Immature natural killer cell (primary cell): ENCODE measurements around the gene OSBPL5. TPM values are rescaled to one million over a fixed set of nuclear protein-coding genes. Genes with fewer than 3 reads are reported as not detected.

Source experiments
- DNase-seq, 3 donors: peaks; one replicate each; pipeline ENCODE4 v3.0.0; 2022; ENCODE audit warnings: mixed read lengths in 1 of 3
- H3K27ac Mint-ChIP-seq, 6 donors: one replicate each; pipeline ENCODE4 v1.8.0; 2020; ENCODE audit warnings: mixed read lengths in 6 of 6, mild to moderate bottlenecking in 5 of 6, inconsistent platforms in 4 of 6, moderate library complexity in 3 of 6
- H3K27me3 Mint-ChIP-seq, 3 donors: one replicate each; pipeline ENCODE4 v1.8.0; 2020 to 2021; ENCODE audit warnings: low read depth in 3 of 3, mild to moderate bottlenecking in 3 of 3, mixed read lengths in 3 of 3, moderate library complexity in 3 of 3, inconsistent platforms in 1 of 3
- H3K36me3 Mint-ChIP-seq, 3 donors: one replicate each; pipeline ENCODE4 v1.8.0; 2020; ENCODE audit warnings: mixed read lengths in 3 of 3, inconsistent platforms in 2 of 3, mild to moderate bottlenecking in 2 of 3
- H3K4me1 Mint-ChIP-seq, 2 donors: one replicate each; pipeline ENCODE4 v1.8.0; 2020; ENCODE audit warnings: inconsistent platforms in 2 of 2, mild to moderate bottlenecking in 2 of 2, mixed read lengths in 2 of 2, moderate library complexity in 1 of 2
- H3K4me3 Mint-ChIP-seq, 5 donors: one replicate each; pipeline ENCODE4 v1.8.0; 2020; ENCODE audit warnings: mild to moderate bottlenecking in 5 of 5, mixed read lengths in 5 of 5, inconsistent platforms in 3 of 5, moderate library complexity in 3 of 5
- H3K9me3 Mint-ChIP-seq, 6 donors: one replicate each; pipeline ENCODE4 v1.8.0; 2020; ENCODE audit warnings: mild to moderate bottlenecking in 6 of 6, mixed read lengths in 6 of 6, inconsistent platforms in 4 of 6, moderate library complexity in 3 of 6
- polyA plus RNA-seq, 3 donors: library from polyadenylated mRNA; unstranded; fragments of 300-500 nt; fragmentation: Illumina TruSeq; gene quantifications; one replicate each; pipeline ENCODE4 v1.2.3, GENCODE V29; 2021

OSBPL5 gene
- polyA plus RNA-seq, 3 donors from 2014 or later = 32.8 to 98.9 (median 33.3) TPM

- no peak for DNase-seq
- Mint-ChIP-seq H3K27me3 (peaks cover 0 to 9% (median 5%) of the 10 kb centered on the region in 3 donors), H3K9me3 (peaks cover 0 to 5% (median under 1%) of the 10 kb centered on the region in 6 donors), H3K4me1 (no peaks in the 10 kb centered on the region), H3K27ac (no peak overlapping the region), H3K4me3 (no peak overlapping the region), H3K36me3 (peaks cover 0 to under 1% (median 0%) of the 10 kb centered on the region in 3 donors)
These were observed 16.8 kb upstream of the OSBPL5 start for GRCh38 chr11:3181725-3182461.

- Mint-ChIP-seq H3K4me1 (no peaks in the 10 kb centered on the region), H3K9me3 (peaks cover 2 to 12% (median 7%) of the 10 kb centered on the region in 6 donors), H3K27me3 (peaks cover 0 to 7% (median 5%) of the 10 kb centered on the region in 3 donors), H3K4me3 (no peak overlapping the region), H3K27ac (peak overlapping the region in 1 of 6 donors; percentile 6), H3K36me3 (peaks cover 0 to 5% (median 0%) of the 10 kb centered on the region in 3 donors)
- no peak for DNase-seq
These were observed 15.8 kb upstream of the OSBPL5 start for GRCh38 chr11:3180869-3181268.

GRCh38 chr11:3178349-3178748 is 13.2 kb upstream of the OSBPL5 start:
- peaks cover 0 to 9% (median 4%) of the 10 kb centered on the region in 3 donors for H3K27me3 Mint-ChIP-seq
- peaks cover 3 to 18% (median 12%) of the 10 kb centered on the region in 6 donors for H3K9me3 Mint-ChIP-seq
- H3K36me3 Mint-ChIP-seq = peaks cover 0 to 8% (median 0%) of the 10 kb centered on the region in 3 donors
- H3K27ac Mint-ChIP-seq = peak overlapping the region in 1 of 6 donors; percentile 5
- no peak for DNase-seq
- H3K4me1 Mint-ChIP-seq = no peaks in the 10 kb centered on the region
- H3K4me3 Mint-ChIP-seq = no peak overlapping the region

- Mint-ChIP-seq H3K4me1 (no peaks in the 10 kb centered on the region), H3K36me3 (peaks cover 0 to 8% (median 0%) of the 10 kb centered on the region in 3 donors)
These were observed 12.8 kb upstream of the OSBPL5 start for GRCh38 chr11:3177931-3178330.

GRCh38 chr11:3176487-3176886 is 11.4 kb upstream of the OSBPL5 start:
- Mint-ChIP-seq H3K9me3 (peaks cover 3 to 18% (median 12%) of the 10 kb centered on the region in 6 donors), H3K4me1 (no peaks in the 10 kb centered on the region), H3K27me3 (peaks cover 0 to 6% (median 1%) of the 10 kb centered on the region in 3 donors), H3K36me3 (peaks cover 0 to 8% (median 3%) of the 10 kb centered on the region in 3 donors), H3K27ac (no peak overlapping the region), H3K4me3 (no peak overlapping the region)
- no peak for DNase-seq

More at GRCh38 chr11:3177931-3178330, 12.8 kb upstream of the OSBPL5 start:
- no peak for DNase-seq
- Mint-ChIP-seq H3K27me3 (peaks cover 0 to 6% (median 1%) of the 10 kb centered on the region in 3 donors), H3K4me3 (no peak overlapping the region), H3K27ac (no peak overlapping the region), H3K9me3 (peaks cover 3 to 18% (median 12%) of the 10 kb centered on the region in 6 donors)

- Mint-ChIP-seq H3K4me3 (no peak overlapping the region), H3K9me3 (peaks cover 3 to 18% (median 12%) of the 10 kb centered on the region in 6 donors), H3K4me1 (peaks cover 0 to under 1% of the 10 kb centered on the region in 2 donors), H3K27ac (no peak overlapping the region), H3K36me3 (peaks cover 0 to 8% (median 4%) of the 10 kb centered on the region in 3 donors), H3K27me3 (peaks cover under 1 to 7% (median 3%) of the 10 kb centered on the region in 3 donors)
- no peak for DNase-seq
These were observed 10.1 kb upstream of the OSBPL5 start for GRCh38 chr11:3175194-3175593.

GRCh38 chr11:3174387-3174786 is 9.3 kb upstream of the OSBPL5 start:
- H3K9me3 Mint-ChIP-seq = peaks cover 3 to 18% (median 12%) of the 10 kb centered on the region in 6 donors
- peaks cover 0 to 8% (median 4%) of the 10 kb centered on the region in 3 donors for H3K36me3 Mint-ChIP-seq
- no peak overlapping the region for H3K27ac Mint-ChIP-seq
- DNase-seq = no peak
- peaks cover 3 to 8% (median 7%) of the 10 kb centered on the region in 3 donors for H3K27me3 Mint-ChIP-seq
- no peak overlapping the region for H3K4me3 Mint-ChIP-seq
- peaks cover 7 to 8% of the 10 kb centered on the region in 2 donors for H3K4me1 Mint-ChIP-seq

GRCh38 chr11:3173795-3174194 is 8.7 kb upstream of the OSBPL5 start:
- peaks cover 3 to 14% (median 12%) of the 10 kb centered on the region in 3 donors for H3K27me3 Mint-ChIP-seq
- peaks cover 13 to 14% of the 10 kb centered on the region in 2 donors for H3K4me1 Mint-ChIP-seq
- peaks cover 3 to 18% (median 12%) of the 10 kb centered on the region in 6 donors for H3K9me3 Mint-ChIP-seq
- H3K27ac Mint-ChIP-seq = no peak overlapping the region
- no peak overlapping the region for H3K4me3 Mint-ChIP-seq
- no peak for DNase-seq
- peaks cover 0 to 8% (median 4%) of the 10 kb centered on the region in 3 donors for H3K36me3 Mint-ChIP-seq

GRCh38 chr11:3171931-3172560 is 6.9 kb upstream of the OSBPL5 start:
- peaks cover 0 to 8% (median 4%) of the 10 kb centered on the region in 3 donors for H3K36me3 Mint-ChIP-seq
- H3K9me3 Mint-ChIP-seq = peaks cover 3 to 18% (median 10%) of the 10 kb centered on the region in 6 donors
- no peak for DNase-seq
- H3K4me3 Mint-ChIP-seq = no peak overlapping the region
- H3K27ac Mint-ChIP-seq = no peak overlapping the region
- H3K27me3 Mint-ChIP-seq = peaks cover 5 to 15% (median 14%) of the 10 kb centered on the region in 3 donors
- peaks cover 13 to 22% of the 10 kb centered on the region in 2 donors for H3K4me1 Mint-ChIP-seq

- Mint-ChIP-seq H3K4me1 (peaks cover 14 to 22% of the 10 kb centered on the region in 2 donors), H3K36me3 (peaks cover 0 to 4% (median 3%) of the 10 kb centered on the region in 3 donors), H3K4me3 (no peak overlapping the region), H3K27me3 (peaks cover 5 to 17% (median 15%) of the 10 kb centered on the region in 3 donors), H3K27ac (no peak overlapping the region), H3K9me3 (peaks cover 2 to 7% (median 6%) of the 10 kb centered on the region in 6 donors)
- no peak for DNase-seq
These were observed 5.9 kb upstream of the OSBPL5 start for GRCh38 chr11:3170756-3171650.

- peak overlapping the region in 2 of 6 donors; percentile 25 to 94 for H3K27ac Mint-ChIP-seq
- peaks cover 5 to 19% (median 15%) of the 10 kb centered on the region in 3 donors for H3K27me3 Mint-ChIP-seq
- peaks cover 19 to 29% of the 10 kb centered on the region in 2 donors for H3K4me1 Mint-ChIP-seq
- DNase-seq = no peak
- no peaks in the 10 kb centered on the region for H3K9me3 Mint-ChIP-seq
- H3K36me3 Mint-ChIP-seq = peaks cover 0 to 4% (median 0%) of the 10 kb centered on the region in 3 donors
- peak overlapping the region; percentile 51 to 84 (median 72) for H3K4me3 Mint-ChIP-seq
These were observed 5.1 kb upstream of the OSBPL5 start for GRCh38 chr11:3170044-3170755.

- H3K4me3 Mint-ChIP-seq = peak overlapping the region; percentile 51 to 84 (median 72)
- H3K4me1 Mint-ChIP-seq = peaks cover 19 to 29% of the 10 kb centered on the region in 2 donors
- H3K27me3 Mint-ChIP-seq = peaks cover 5 to 19% (median 15%) of the 10 kb centered on the region in 3 donors
- H3K9me3 Mint-ChIP-seq = no peaks in the 10 kb centered on the region
- peak overlapping the region in 2 of 6 donors; percentile 62 to 94 for H3K27ac Mint-ChIP-seq
- H3K36me3 Mint-ChIP-seq = peaks cover 0 to 4% (median 0%) of the 10 kb centered on the region in 3 donors
- peak in 1 of 3 donors; percentile 40 for DNase-seq
These were observed 4.3 kb upstream of the OSBPL5 start for GRCh38 chr11:3169255-3170043.
